Bronchial epithelial cell (primary cell): Measurements from ENCODE around the gene TCF3. TPM values are rescaled to one million over a fixed set of nuclear protein-coding genes. Genes with fewer than 3 reads are reported as not detected.

ENCODE experiments used
- DNase-seq: peaks from one replicate; pipeline ENCODE4 v3.0.0-alpha.2; 2010; ENCODE audit warnings: low read depth
- FAIRE-seq: peaks from 2 replicates; lab custom pipeline; 2011; peaks lifted over from hg19 to GRCh38; lab: Jason Lieb, UNC
- H3K27me3 ChIP-seq: 2 replicates; pipeline ENCODE4 v1.5.1; 2011; ENCODE audit warnings: low read length; ENCODE audit not compliant: control insufficient read depth, insufficient read depth
- H3K36me3 ChIP-seq: 2 replicates; pipeline ENCODE4 v1.5.1; 2011; ENCODE audit warnings: low read length; ENCODE audit not compliant: control insufficient read depth, insufficient read depth
- H3K4me3 ChIP-seq: 2 replicates; pipeline ENCODE4 v1.5.1; 2011; ENCODE audit warnings: mild to moderate bottlenecking, low read depth, low read length, control low read depth
- CTCF ChIP-seq: IDR thresholded peaks from 2 replicates; pipeline ENCODE4 v1.5.1; 2011; ENCODE audit warnings: mild to moderate bottlenecking, moderate library complexity, low read length, control low read depth, inconsistent platforms; ENCODE audit not compliant: insufficient read depth, severe bottlenecking
- total RNA-seq: library from RNA; depleted of rRNA; stranded (reverse); fragments of >200 nt; gene quantifications from 2 replicates; pipeline ENCODE4 v1.2.1, GENCODE V29; 2014

The TCF3 gene
- total RNA-seq, 1 donor from 2014 or later, result 68.2 TPM

GRCh38 chr19:1584500-1585242 lies 67.7 kb downstream of the TCF3 start:
- no peak overlapping the region for H3K4me3 ChIP-seq
- FAIRE-seq, result no peak
- peaks cover 27% of the 10 kb centered on the region for H3K36me3 ChIP-seq
- no peak for TF ChIP-seq CTCF
- no peak for DNase-seq
- no peaks in the 10 kb centered on the region for H3K27me3 ChIP-seq

- FAIRE-seq, result no peak
- no peaks in the 10 kb centered on the region for H3K27me3 ChIP-seq
- no peak for TF ChIP-seq CTCF
- DNase-seq, result no peak
- H3K4me3 ChIP-seq, result no peak overlapping the region
- H3K36me3 ChIP-seq, result peaks cover 34% of the 10 kb centered on the region
Measured at GRCh38 chr19:1582201-1582600, 70.2 kb downstream of the TCF3 start.

GRCh38 chr19:1580957-1581356 lies 71.5 kb downstream of the TCF3 start:
- Histone ChIP-seq H3K27me3 (no peaks in the 10 kb centered on the region), H3K36me3 (peaks cover 34% of the 10 kb centered on the region), H3K4me3 (no peak overlapping the region)
- no peak for FAIRE-seq
- DNase-seq, result no peak
- TF ChIP-seq CTCF, result no peak

GRCh38 chr19:1580382-1580781 lies 72.0 kb downstream of the TCF3 start:
- Histone ChIP-seq H3K4me3 (no peak overlapping the region), H3K27me3 (no peaks in the 10 kb centered on the region), H3K36me3 (peaks cover 32% of the 10 kb centered on the region)
- FAIRE-seq (no peak), DNase-seq (no peak)
- TF ChIP-seq CTCF, result no peak

GRCh38 chr19:1579222-1579621 lies 73.2 kb downstream of the TCF3 start:
- no peak for FAIRE-seq

More at GRCh38 chr19:1579222-1579621, 73.2 kb downstream of the TCF3 start:
- no peak for DNase-seq
- no peaks in the 10 kb centered on the region for H3K27me3 ChIP-seq
- no peak overlapping the region for H3K4me3 ChIP-seq
- TF ChIP-seq CTCF, result no peak
- peaks cover 28% of the 10 kb centered on the region for H3K36me3 ChIP-seq
